ENCODE measurements around the gene ISM2.

DNA sequence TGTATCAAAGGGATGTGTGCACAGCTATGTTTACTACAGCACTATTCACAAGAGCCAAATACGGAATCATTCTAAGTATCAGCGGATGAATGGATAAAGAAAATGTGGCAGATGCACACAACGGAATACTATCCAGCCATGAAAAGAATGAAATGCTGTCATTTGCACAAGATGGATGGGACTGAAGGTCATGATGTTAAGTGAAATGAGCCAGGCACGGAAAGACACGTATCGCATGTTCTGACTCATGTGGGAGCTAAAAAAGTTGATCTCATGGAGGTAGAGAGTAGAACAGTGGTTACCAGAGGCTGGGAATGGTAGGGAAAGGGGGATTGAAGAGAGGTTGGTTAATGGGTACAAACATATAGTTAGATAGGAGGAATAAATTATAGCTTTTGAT lies 25.9 kb upstream of the ISM2 start:
- TF ChIP-seq, protein P1, sequence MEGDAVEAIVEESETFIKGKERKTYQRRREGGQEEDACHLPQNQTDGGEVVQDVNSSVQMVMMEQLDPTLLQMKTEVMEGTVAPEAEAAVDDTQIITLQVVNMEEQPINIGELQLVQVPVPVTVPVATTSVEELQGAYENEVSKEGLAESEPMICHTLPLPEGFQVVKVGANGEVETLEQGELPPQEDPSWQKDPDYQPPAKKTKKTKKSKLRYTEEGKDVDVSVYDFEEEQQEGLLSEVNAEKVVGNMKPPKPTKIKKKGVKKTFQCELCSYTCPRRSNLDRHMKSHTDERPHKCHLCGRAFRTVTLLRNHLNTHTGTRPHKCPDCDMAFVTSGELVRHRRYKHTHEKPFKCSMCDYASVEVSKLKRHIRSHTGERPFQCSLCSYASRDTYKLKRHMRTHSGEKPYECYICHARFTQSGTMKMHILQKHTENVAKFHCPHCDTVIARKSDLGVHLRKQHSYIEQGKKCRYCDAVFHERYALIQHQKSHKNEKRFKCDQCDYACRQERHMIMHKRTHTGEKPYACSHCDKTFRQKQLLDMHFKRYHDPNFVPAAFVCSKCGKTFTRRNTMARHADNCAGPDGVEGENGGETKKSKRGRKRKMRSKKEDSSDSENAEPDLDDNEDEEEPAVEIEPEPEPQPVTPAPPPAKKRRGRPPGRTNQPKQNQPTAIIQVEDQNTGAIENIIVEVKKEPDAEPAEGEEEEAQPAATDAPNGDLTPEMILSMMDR (IDR thresholded peaks at IDR 0.05), result no peak
- TF ChIP-seq ZFX (IDR thresholded peaks at IDR 0.05; ENCODE audit: borderline replicate concordance), result no peak

Measured in 22Rv1 (cell line).